Measurements from ENCODE around the gene RFC2. TPM values are rescaled to one million over a fixed set of nuclear protein-coding genes. Genes with fewer than 3 reads are reported as not detected.

The RFC2 gene
- total and polyA plus RNA-seq, 2 of the 8 experiments (the other 6 are each of a cell fraction or from before 2014, with no cell fraction given): 52.9 to 85.4 TPM

GRCh38 chr7:74183142-74183541 lies 71.1 kb downstream of the RFC2 start:
- Histone ChIP-seq H3K36me3 (ENCODE audit: control insufficient read depth in 2 of 4, insufficient read depth in 4 of 4, low read length in 3 of 4) (peaks cover 5 to 53% (median 6%) of the 10 kb centered on the region in 4 experiments), H3K56ac (replicated peaks; ENCODE audit: insufficient read length, low read depth, low read length) (no peak overlapping the region), H3K27me3 (replicated peaks in 1 of 4; ENCODE audit: control insufficient read depth in 3 of 4, extremely low read depth in 1 of 4, insufficient read depth in 3 of 4, low read length in 3 of 4) (no peaks in the 10 kb centered on the region), H4K91ac (replicated peaks; ENCODE audit: insufficient read length, low read length) (no peak overlapping the region), H3K14ac (ENCODE audit: insufficient read length) (no peak overlapping the region), H2AFZ (ENCODE audit: low read length) (no peak overlapping the region), H2BK5ac (ENCODE audit: low read depth, low read length) (no peak overlapping the region), H4K20me1 (replicated peaks in 1 of 2; ENCODE audit: control insufficient read depth in 1 of 2, insufficient read depth in 2 of 2, low read length in 2 of 2) (peaks cover 46 to 48% of the 10 kb centered on the region in 2 experiments), H3K9me3 (ENCODE audit: insufficient read depth in 2 of 2, low read depth in 1 of 2, low read length in 1 of 2) (no peaks in the 10 kb centered on the region), H3K4me3 (ENCODE audit: extremely low read depth in 1 of 4, insufficient read depth in 2 of 4, low read depth in 3 of 4, low read length in 4 of 4) (no peak overlapping the region), H2AK5ac (ENCODE audit: low read depth, low read length) (no peak overlapping the region), H3K4me2 (ENCODE audit: insufficient read depth in 1 of 2, low read depth in 2 of 2, low read length in 2 of 2) (no peak overlapping the region; a peak in 1 of 4 replicates), H3K23me2 (ENCODE audit: low read depth, low read length) (no peaks in the 10 kb centered on the region), H2BK20ac (ENCODE audit: low read length) (no peak overlapping the region), H2BK15ac (ENCODE audit: low read length) (no peak overlapping the region), H3K4me1 (replicated peaks in 1 of 4; ENCODE audit: control insufficient read depth in 3 of 4, insufficient read depth in 4 of 4, low read length in 3 of 4) (peaks cover 0 to 6% (median 4%) of the 10 kb centered on the region in 4 experiments; a peak in 5 of 7 replicates), H3K79me2 (ENCODE audit: control insufficient read depth in 1 of 2, insufficient read depth in 2 of 2, low read length in 2 of 2) (peaks cover 81 to 100% of the 10 kb centered on the region in 2 experiments), H2BK120ac (replicated peaks; ENCODE audit: low read depth, low read length) (no peak overlapping the region), H4K8ac (ENCODE audit: extremely low read depth, insufficient read depth, low read length) (no peak overlapping the region), H3K23ac (ENCODE audit: insufficient read length) (no peak overlapping the region), H4K5ac (ENCODE audit: insufficient read length, low read depth, low read length) (no peak overlapping the region), H3K27ac (ENCODE audit: low read depth, low read length) (no peak overlapping the region), H3K4ac (replicated peaks; ENCODE audit: insufficient read length, low read depth, low read length) (no peak overlapping the region), H2BK12ac (ENCODE audit: low read depth, low read length) (no peak overlapping the region), H3K18ac (ENCODE audit: extremely low read depth, low read length) (no peak overlapping the region), H3K79me1 (ENCODE audit: low read depth, low read length) (peaks cover 8% of the 10 kb centered on the region), H3K9ac (replicated peaks in 1 of 4; ENCODE audit: extremely low read depth in 1 of 4, low read depth in 3 of 4, low read length in 3 of 4) (no peak overlapping the region)
- WGBS, 2 experiments (ENCODE audit: extremely low coverage in 1 of 2, insufficient coverage in 1 of 2, insufficient read length in 1 of 2, insufficient replicate concordance in 2 of 2, low coverage in 1 of 2, low lambda C conversion rate in 2 of 2, missing lambda C conversion rate in 1 of 2): 84% methylated on average over 3 of the region's 3 CpGs; no CpG with 5 or more reads in 1 of the 2 experiments
- ChIA-PET POLR2A (ENCODE audit: partially characterized antibody) (interaction anchor here (0.7 to 3.8 kb wide), 14 partner anchors 9 to 606 kb away, joined by 3 to 33 read pairs (median 4); partner anchors contain the start of genes EIF4H and LIMK1), CTCF (ENCODE audit: partially characterized antibody) (interaction anchor here (0.6 to 3.5 kb wide), 29 partner anchors 8 to 366 kb away, joined by 3 to 24 read pairs (median 5); no protein-coding TSS in a partner anchor)
- FAIRE-seq: no peak
- no peak for DNase-seq (ENCODE audit: low read depth in 1 of 2, low spot score in 2 of 2)
- TF ChIP-seq BCL11A (IDR thresholded peaks at IDR 0.05; ENCODE audit: low read depth in 2 of 2, low read length in 2 of 2) (no peak), RBBP5 (IDR thresholded peaks at IDR 0.05; ENCODE audit: borderline replicate concordance, low read depth, low read length) (no peak), CEBPB (IDR thresholded peaks at IDR 0.05; ENCODE audit: low read depth, low read length) (no peak), JUN (IDR thresholded peaks at IDR 0.05; ENCODE audit: low read depth, low read length) (no peak), CBX5 (IDR thresholded peaks at IDR 0.05; ENCODE audit: low read depth, low read length) (no peak), JUND (IDR thresholded peaks at IDR 0.05; ENCODE audit: low read length) (no peak), RNF2 (IDR thresholded peaks at IDR 0.05; ENCODE audit: borderline replicate concordance, low read depth, low read length, missing control alignments, poor library complexity, severe bottlenecking) (no peak), GABPA (IDR thresholded peaks at IDR 0.05; ENCODE audit: borderline replicate concordance, insufficient read depth, low read length) (no peak), TAF1 (IDR thresholded peaks at IDR 0.05; ENCODE audit: low read depth, low read length) (no peak), RFX5 (IDR thresholded peaks at IDR 0.05; ENCODE audit: borderline replicate concordance, low read depth, low read length) (no peak), EZH2 (IDR thresholded peaks at IDR 0.05; ENCODE audit: low read depth, low read length, severe bottlenecking) (no peak), SP2 (IDR thresholded peaks at IDR 0.05; ENCODE audit: low read length) (no peak)

Measured in H1 (cell line).